T-cell (primary cell): ENCODE data around the gene MSH6. TPM values are rescaled to one million over a fixed set of nuclear protein-coding genes. Genes with fewer than 3 reads are reported as not detected.

Source experiments
- ATAC-seq, 4 experiments: fragments of 200-7000 bp in 3 of 4; fragments of 150-1000 bp in 1 of 4; cut with Tn5 transposase; replicated peaks in 1 of 4; 1 replicate in 3 of 4; 2 replicates in 1 of 4; pipeline ENCODE4 v1.10.0; 2021; ENCODE audit warnings: moderate library complexity in 3 of 4, mild to moderate bottlenecking in 2 of 4, moderate number of reproducible peaks in 1 of 4
- CTCF ChIA-PET, 2 donors: fragments of 300-600 bp; sonication (Branson Sonifier 250); formaldehyde crosslinking; loops; one replicate each; lab custom pipeline; 2022; ENCODE audit warnings: antibody characterized with exemption in 2 of 2; lab: Charles Lee
- POLR2A ChIA-PET, 2 donors: fragments of 300-600 bp; sonication (Branson Sonifier 250); formaldehyde crosslinking; loops; one replicate each; lab custom pipeline; 2022; ENCODE audit warnings: antibody characterized with exemption in 2 of 2; lab: Charles Lee
- DNase-seq, 35 experiments: peaks; one replicate each; pipeline versions ENCODE4 v3.0.0 to v3.0.0-alpha.2; 2013 to 2023
- H3K27ac ChIP-seq: one replicate; pipeline ENCODE4 v1.5.1; 2013; ENCODE audit warnings: low read length
- H3K27me3 ChIP-seq, 2 experiments: replicated peaks in 1 of 2; 1 replicate in 1 of 2; 2 replicates in 1 of 2; pipeline versions ENCODE4 v1.6.1 to v1.7.0; 2013; ENCODE audit warnings: low read length in 1 of 2, mixed read lengths in 1 of 2; ENCODE audit not compliant: control insufficient read depth in 2 of 2, insufficient read depth in 2 of 2; ENCODE audit errors: extremely low read depth in 1 of 2
- H3K36me3 ChIP-seq, 2 donors: 1 replicate in 1 of 2; 2 replicates in 1 of 2; pipeline versions ENCODE4 v1.6.1 to v1.7.0; 2013; ENCODE audit warnings: low read length in 1 of 2; ENCODE audit not compliant: control insufficient read depth in 2 of 2, insufficient read depth in 1 of 2; ENCODE audit errors: extremely low read depth in 1 of 2
- H3K4me1 ChIP-seq, 2 experiments: 1 replicate in 1 of 2; 2 replicates in 1 of 2; pipeline versions ENCODE4 v1.6.1 to v1.7.0; 2013; ENCODE audit warnings: low read length in 2 of 2, mixed read lengths in 1 of 2; ENCODE audit not compliant: insufficient read depth in 2 of 2, control insufficient read depth in 1 of 2; ENCODE audit errors: extremely low read depth in 1 of 2
- H3K4me3 ChIP-seq, 2 donors: 1 replicate in 1 of 2; 2 replicates in 1 of 2; pipeline versions ENCODE4 v1.5.1 to v1.7.0; 2013; ENCODE audit warnings: mild to moderate bottlenecking in 2 of 2, low read length in 1 of 2, moderate library complexity in 1 of 2; ENCODE audit not compliant: control insufficient read depth in 1 of 2; ENCODE audit errors: extremely low read depth in 1 of 2
- H3K9me3 ChIP-seq: 2 replicates; pipeline ENCODE4 v1.7.0; 2013
- H3K27ac Mint-ChIP-seq, 2 donors: one replicate each; pipeline ENCODE4 v1.8.0; 2020 to 2021; ENCODE audit warnings: mild to moderate bottlenecking in 2 of 2, mixed read lengths in 2 of 2
- H3K27me3 Mint-ChIP-seq, 2 donors: one replicate each; pipeline ENCODE4 v1.8.0; 2021 to 2022; ENCODE audit warnings: mixed read lengths in 2 of 2
- H3K36me3 Mint-ChIP-seq: one replicate; pipeline ENCODE4 v1.8.0; 2021; ENCODE audit warnings: mixed read lengths
- H3K4me1 Mint-ChIP-seq, 3 donors: one replicate each; pipeline ENCODE4 v1.8.0; 2020 to 2022; ENCODE audit warnings: mixed read lengths in 3 of 3, mild to moderate bottlenecking in 1 of 3
- H3K4me3 Mint-ChIP-seq, 3 donors: one replicate each; pipeline ENCODE4 v1.8.0; 2020 to 2022; ENCODE audit warnings: mild to moderate bottlenecking in 3 of 3, mixed read lengths in 3 of 3, moderate library complexity in 3 of 3
- H3K9me3 Mint-ChIP-seq, 3 donors: one replicate each; pipeline ENCODE4 v1.8.0; 2020 to 2022; ENCODE audit warnings: mixed read lengths in 3 of 3
- WGBS: methylation state at CpG from one replicate; pipeline ENCODE4 v1.1.5; 2013; ENCODE audit warnings: missing lambda C conversion rate; ENCODE audit not compliant: insufficient coverage; 5-methylcytosine and 5-hydroxymethylcytosine counted together
- total RNA-seq, 35 experiments: library from RNA in 6 of 35; stranded (reverse) in 6 of 35; fragments of 120-200 nt in 1 of 35; gene quantifications; one replicate each; pipeline versions ENCODE4 v1.2.1 to v1.2.4 and lab custom pipeline; 2013 to 2026

Gene MSH6
- total RNA-seq, 5 donors from 2014 or later (not counting 1 experiment from before 2014, with no cell fraction given): 32.6 to 46.0 (median 43.8) TPM

GRCh38 chr2:47796090-47796697 is 13.2 kb downstream of the MSH6 start:
- Histone ChIP-seq H3K36me3 (peaks cover 5 to 64% of the 10 kb centered on the region in 2 donors), H3K27ac (no peak overlapping the region), H3K4me1 (peaks cover 0 to 2% of the 10 kb centered on the region in 2 experiments), H3K27me3 (no peaks in the 10 kb centered on the region), H3K9me3 (no peaks in the 10 kb centered on the region), H3K4me3 (no peak overlapping the region)
- H3K27ac Mint-ChIP-seq: peak overlapping the region in 1 of 2 donors; percentile 5
- ChIA-PET POLR2A (interaction anchor here in 1 of 2 donors (0.7 kb wide), 1 partner anchor 511 kb away, joined by 14 read pairs; no protein-coding TSS in a partner anchor), CTCF (interaction anchor here in 1 of 2 donors (0.5 kb wide), 1 partner anchor 8 kb away, joined by 6 read pairs; no protein-coding TSS in a partner anchor)
- no peak for DNase-seq
- no peaks in the 10 kb centered on the region for H3K9me3 Mint-ChIP-seq
- H3K4me3 Mint-ChIP-seq: no peak overlapping the region
- no peak for ATAC-seq
- H3K4me1 Mint-ChIP-seq: peaks cover 1 to 4% (median 2%) of the 10 kb centered on the region in 3 donors
- no CpG with 5 or more reads among the region's 2 CpGs for WGBS
- peaks cover 53% of the 10 kb centered on the region for H3K36me3 Mint-ChIP-seq
- no peaks in the 10 kb centered on the region for H3K27me3 Mint-ChIP-seq

- Histone ChIP-seq H3K4me1 (no peaks in the 10 kb centered on the region), H3K27me3 (no peaks in the 10 kb centered on the region), H3K36me3 (peaks cover 18 to 81% of the 10 kb centered on the region in 2 donors), H3K4me3 (no peak overlapping the region), H3K27ac (no peak overlapping the region), H3K9me3 (peaks cover 4% of the 10 kb centered on the region)
- Mint-ChIP-seq H3K4me1 (no peaks in the 10 kb centered on the region), H3K4me3 (no peak overlapping the region), H3K27me3 (no peaks in the 10 kb centered on the region), H3K36me3 (peaks cover 68% of the 10 kb centered on the region), H3K27ac (no peak overlapping the region), H3K9me3 (peaks cover 0 to 8% (median 7%) of the 10 kb centered on the region in 3 donors)
- ChIA-PET POLR2A (no interaction called here), CTCF (no interaction called here)
- DNase-seq: no peak
- WGBS: 86% methylated on average over 3 of the region's 6 CpGs
- ATAC-seq: no peak
Observed at GRCh38 chr2:47798631-47799030, 15.7 kb downstream of the MSH6 start.

GRCh38 chr2:47799031-47799609 is 16.2 kb downstream of the MSH6 start:
- H3K27me3 Mint-ChIP-seq: no peaks in the 10 kb centered on the region
- peaks cover 0 to 9% (median 9%) of the 10 kb centered on the region in 3 donors for H3K9me3 Mint-ChIP-seq
- H3K27ac Mint-ChIP-seq: no peak overlapping the region
- no peaks in the 10 kb centered on the region for H3K4me1 Mint-ChIP-seq
- ATAC-seq (no peak), DNase-seq (no peak)
- peaks cover 73% of the 10 kb centered on the region for H3K36me3 Mint-ChIP-seq
- H3K9me3 ChIP-seq: peaks cover 4% of the 10 kb centered on the region
- ChIA-PET CTCF (no interaction called here), POLR2A (no interaction called here)
- H3K4me3 ChIP-seq: no peak overlapping the region
- H3K4me1 ChIP-seq: no peaks in the 10 kb centered on the region
- H3K27ac ChIP-seq: no peak overlapping the region
- H3K27me3 ChIP-seq: no peaks in the 10 kb centered on the region
- H3K4me3 Mint-ChIP-seq: no peak overlapping the region
- peaks cover 21 to 86% of the 10 kb centered on the region in 2 donors for H3K36me3 ChIP-seq
- 100% methylated on average over 4 of the region's 6 CpGs for WGBS

GRCh38 chr2:47801118-47801517 is 18.2 kb downstream of the MSH6 start:
- Mint-ChIP-seq H3K4me1 (no peaks in the 10 kb centered on the region), H3K9me3 (peaks cover 0 to 13% (median 9%) of the 10 kb centered on the region in 3 donors), H3K4me3 (no peak overlapping the region), H3K27me3 (no peaks in the 10 kb centered on the region), H3K36me3 (peaks cover 82% of the 10 kb centered on the region), H3K27ac (no peak overlapping the region)
- no peak overlapping the region for H3K4me3 ChIP-seq
- CTCF ChIA-PET: no interaction called here
- H3K9me3 ChIP-seq: peaks cover 4% of the 10 kb centered on the region
- no CpG with 5 or more reads among the region's 3 CpGs for WGBS
- ATAC-seq: peak in 1 of 4 experiments; percentile 10
- peaks cover 26 to 90% of the 10 kb centered on the region in 2 donors for H3K36me3 ChIP-seq
- H3K27ac ChIP-seq: no peak overlapping the region
- H3K4me1 ChIP-seq: no peaks in the 10 kb centered on the region
- H3K27me3 ChIP-seq: no peaks in the 10 kb centered on the region
- DNase-seq: no peak
- POLR2A ChIA-PET: no interaction called here

- Histone ChIP-seq H3K36me3 (peaks cover 22 to 93% of the 10 kb centered on the region in 2 donors), H3K9me3 (peaks cover 4% of the 10 kb centered on the region), H3K4me1 (no peaks in the 10 kb centered on the region), H3K27me3 (no peaks in the 10 kb centered on the region), H3K4me3 (no peak overlapping the region), H3K27ac (no peak overlapping the region)
- ATAC-seq: no peak
- H3K27me3 Mint-ChIP-seq: no peaks in the 10 kb centered on the region
- no peak overlapping the region for H3K4me3 Mint-ChIP-seq
- no peak overlapping the region for H3K27ac Mint-ChIP-seq
- H3K36me3 Mint-ChIP-seq: peaks cover 81% of the 10 kb centered on the region
- CTCF ChIA-PET: interaction anchor here (0.8 to 0.9 kb wide), 2 partner anchors 9 to 56 kb away, joined by 3 read pairs; no protein-coding TSS in a partner anchor
- no CpG with 5 or more reads among the region's 7 CpGs for WGBS
- H3K9me3 Mint-ChIP-seq: peaks cover 0 to 13% (median 9%) of the 10 kb centered on the region in 3 donors
- no peaks in the 10 kb centered on the region for H3K4me1 Mint-ChIP-seq
- POLR2A ChIA-PET: interaction anchor here in 1 of 2 donors (0.5 to 0.6 kb wide), 2 partner anchors 406 to 459 kb away, joined by 3 to 15 read pairs; no protein-coding TSS in a partner anchor
- no peak for DNase-seq
Observed at GRCh38 chr2:47803363-47803762, 20.4 kb downstream of the MSH6 start.

- Histone ChIP-seq H3K4me1 (no peaks in the 10 kb centered on the region), H3K27ac (no peak overlapping the region), H3K36me3 (peaks cover 22 to 93% of the 10 kb centered on the region in 2 donors), H3K4me3 (no peak overlapping the region), H3K9me3 (peaks cover 4% of the 10 kb centered on the region), H3K27me3 (no peaks in the 10 kb centered on the region)
- ChIA-PET CTCF (interaction anchor here (0.5 to 0.9 kb wide), 3 partner anchors 9 to 468 kb away, joined by 3 to 8 read pairs (median 3); no protein-coding TSS in a partner anchor), POLR2A (interaction anchor here in 1 of 2 donors (0.5 to 0.6 kb wide), 2 partner anchors 406 to 459 kb away, joined by 3 to 15 read pairs; no protein-coding TSS in a partner anchor)
- ATAC-seq (no peak), DNase-seq (no peak)
- peaks cover 78% of the 10 kb centered on the region for H3K36me3 Mint-ChIP-seq
- peaks cover 0 to 13% (median 9%) of the 10 kb centered on the region in 3 donors for H3K9me3 Mint-ChIP-seq
- 67% methylated on average over 1 of the region's 1 CpG for WGBS
- no peaks in the 10 kb centered on the region for H3K27me3 Mint-ChIP-seq
- H3K4me1 Mint-ChIP-seq: no peaks in the 10 kb centered on the region
- no peak overlapping the region for H3K4me3 Mint-ChIP-seq
- H3K27ac Mint-ChIP-seq: peak overlapping the region in 1 of 2 donors; percentile 48
Observed at GRCh38 chr2:47803770-47804169, 20.8 kb downstream of the MSH6 start.
